ENCODE results near the gene KIF21A.

KIF21A gene

GRCh38 chr12:39440101-39440500, 2.8 kb downstream of the KIF21A start:
- no peak for DNase-seq (ENCODE audit: low read depth in 2 of 2)

- no peak for DNase-seq (ENCODE audit: low read depth in 2 of 2)
Measured at GRCh38 chr12:39435531-39435930, 7.4 kb downstream of the KIF21A start.

GRCh38 chr12:39431797-39432196, 11.1 kb downstream of the KIF21A start:
- DNase-seq (ENCODE audit: low read depth in 2 of 2), result no peak

GRCh38 chr12:39431002-39431796, 11.7 kb downstream of the KIF21A start:
- DNase-seq (ENCODE audit: low read depth in 2 of 2), result no peak

GRCh38 chr12:39429809-39430208, 13.1 kb downstream of the KIF21A start:
- no peak for DNase-seq (ENCODE audit: low read depth in 2 of 2)

GRCh38 chr12:39427360-39427808, 15.5 kb downstream of the KIF21A start:
- DNase-seq (ENCODE audit: low read depth in 2 of 2), result no peak

- no peak for DNase-seq (ENCODE audit: low read depth in 2 of 2)
Measured at GRCh38 chr12:39426636-39427240, 16.2 kb downstream of the KIF21A start.

GRCh38 chr12:39420043-39420442, 22.9 kb downstream of the KIF21A start:
- DNase-seq (ENCODE audit: low read depth in 2 of 2), result no peak

- DNase-seq (ENCODE audit: low read depth in 2 of 2), result no peak
Measured at GRCh38 chr12:39419471-39419870, 23.4 kb downstream of the KIF21A start.

GRCh38 chr12:39417916-39418315, 25.0 kb downstream of the KIF21A start:
- DNase-seq (ENCODE audit: low read depth in 2 of 2), result no peak

GRCh38 chr12:39413836-39414771, 28.8 kb downstream of the KIF21A start:
- no peak for DNase-seq (ENCODE audit: low read depth in 2 of 2)

GRCh38 chr12:39412210-39412609, 30.7 kb downstream of the KIF21A start:
- DNase-seq (ENCODE audit: low read depth in 2 of 2), result no peak

- no peak for DNase-seq (ENCODE audit: low read depth in 2 of 2)
Measured at GRCh38 chr12:39406262-39406661, 36.7 kb downstream of the KIF21A start.

- no peak for DNase-seq (ENCODE audit: low read depth in 2 of 2)
Measured at GRCh38 chr12:39405580-39405979, 37.3 kb downstream of the KIF21A start.

GRCh38 chr12:39404000-39404399, 38.9 kb downstream of the KIF21A start:
- DNase-seq (ENCODE audit: low read depth in 2 of 2), result no peak

GRCh38 chr12:39403376-39403775, 39.5 kb downstream of the KIF21A start:
- DNase-seq (ENCODE audit: low read depth in 2 of 2), result no peak

- no peak for DNase-seq (ENCODE audit: low read depth in 2 of 2)
Measured at GRCh38 chr12:39402922-39403321, 40.0 kb downstream of the KIF21A start.

GRCh38 chr12:39401459-39401858, 41.5 kb downstream of the KIF21A start:
- no peak for DNase-seq (ENCODE audit: low read depth in 2 of 2)

GRCh38 chr12:39395866-39396265, 47.1 kb downstream of the KIF21A start:
- no peak for DNase-seq (ENCODE audit: low read depth in 2 of 2)

- no peak for DNase-seq (ENCODE audit: low read depth in 2 of 2)
Measured at GRCh38 chr12:39393890-39394289, 49.0 kb downstream of the KIF21A start.

GRCh38 chr12:39393179-39393578, 49.7 kb downstream of the KIF21A start:
- DNase-seq (ENCODE audit: low read depth in 2 of 2), result no peak
